Measurements from ENCODE around the gene SPNS1.
"Not testable (repeated sequence)": the region's sequence is repeated elsewhere in the genome, so short reads cannot be mapped to it uniquely, and the experiment has no call there.

Gene SPNS1

GRCh38 chr16:28975158-28975599, 601 bp downstream of the SPNS1 start:
- H3K18ac ChIP-seq (ENCODE audit: low read length), result no peak overlapping the region
- H2AK5ac ChIP-seq (ENCODE audit: low read length), result no peak overlapping the region
- H3K36me3 ChIP-seq (ENCODE audit: control insufficient read depth, insufficient read depth, low read length), result no peaks in the 10 kb centered on the region
- H3K4ac ChIP-seq (ENCODE audit: low read depth, low read length), result no peak overlapping the region
- peaks cover 6% of the 10 kb centered on the region for H3K79me1 ChIP-seq (ENCODE audit: low read length)
- DNase-seq, result no peak
- peak overlapping the region; percentile 97 for H3K56ac ChIP-seq (ENCODE audit: low read length)
- WGBS (ENCODE audit: extremely low coverage, insufficient coverage, low lambda C conversion rate), result no CpG with 5 or more reads among the region's 30 CpGs
- H2BK120ac ChIP-seq (ENCODE audit: low read depth, low read length), result no peak overlapping the region
- H3K27ac ChIP-seq (ENCODE audit: low read depth, low read length), result no peak overlapping the region
- H3K23ac ChIP-seq (ENCODE audit: low read length), result no peak overlapping the region
- H3K4me3 ChIP-seq (ENCODE audit: low read length), result peak overlapping the region; percentile 99
- no peaks in the 10 kb centered on the region for H3K4me1 ChIP-seq (ENCODE audit: control insufficient read depth, low read depth, low read length)
- peak overlapping the region; percentile 83 for H3K4me2 ChIP-seq (ENCODE audit: low read length)
- H3K27me3 ChIP-seq (ENCODE audit: insufficient read depth, low read length, poor library complexity), result no peaks in the 10 kb centered on the region
- H4K5ac ChIP-seq (ENCODE audit: low read length), result no peak overlapping the region
- no peak overlapping the region for H4K8ac ChIP-seq (ENCODE audit: low read depth, low read length)
- no peaks in the 10 kb centered on the region for H3K79me2 ChIP-seq (ENCODE audit: control insufficient read depth, insufficient read depth, low read length)
- H3K9ac ChIP-seq (ENCODE audit: low read length), result peak overlapping the region; percentile 90
- H2BK15ac ChIP-seq (replicated peaks; ENCODE audit: low read depth), result no peak overlapping the region
- H2BK5ac ChIP-seq (ENCODE audit: low read length), result no peak overlapping the region

- H3K4me2 ChIP-seq (ENCODE audit: low read length), result no peak overlapping the region
- H3K4ac ChIP-seq (ENCODE audit: low read depth, low read length), result no peak overlapping the region
- H4K5ac ChIP-seq (ENCODE audit: low read length), result no peak overlapping the region
- WGBS (ENCODE audit: extremely low coverage, insufficient coverage, low lambda C conversion rate), result no CpG with 5 or more reads among the region's 11 CpGs
- H2BK15ac ChIP-seq (replicated peaks; ENCODE audit: low read depth), result no peak overlapping the region
- H3K4me3 ChIP-seq (ENCODE audit: low read length), result no peak overlapping the region
- no peak overlapping the region for H3K23ac ChIP-seq (ENCODE audit: low read length)
- no peak overlapping the region for H2BK5ac ChIP-seq (ENCODE audit: low read length)
- H3K9ac ChIP-seq (ENCODE audit: low read length), result no peak overlapping the region
- no peaks in the 10 kb centered on the region for H3K79me2 ChIP-seq (ENCODE audit: control insufficient read depth, insufficient read depth, low read length)
- H3K4me1 ChIP-seq (ENCODE audit: control insufficient read depth, low read depth, low read length), result no peaks in the 10 kb centered on the region
- DNase-seq, result peak; percentile 47
- no peaks in the 10 kb centered on the region for H3K27me3 ChIP-seq (ENCODE audit: insufficient read depth, low read length, poor library complexity)
- no peak overlapping the region for H2AK5ac ChIP-seq (ENCODE audit: low read length)
- no peak overlapping the region for H2BK120ac ChIP-seq (ENCODE audit: low read depth, low read length)
- H3K18ac ChIP-seq (ENCODE audit: low read length), result no peak overlapping the region
- H4K8ac ChIP-seq (ENCODE audit: low read depth, low read length), result no peak overlapping the region
- H3K56ac ChIP-seq (ENCODE audit: low read length), result no peak overlapping the region
- H3K79me1 ChIP-seq (ENCODE audit: low read length), result peaks cover 6% of the 10 kb centered on the region
- H3K36me3 ChIP-seq (ENCODE audit: control insufficient read depth, insufficient read depth, low read length), result no peaks in the 10 kb centered on the region
- H3K27ac ChIP-seq (ENCODE audit: low read depth, low read length), result no peak overlapping the region
Observed at GRCh38 chr16:28977703-28978662, 3.4 kb downstream of the SPNS1 start.

GRCh38 chr16:28980330-28980729, 5.8 kb downstream of the SPNS1 start:
- H3K4me1 ChIP-seq (ENCODE audit: control insufficient read depth, low read depth, low read length); H3K27me3 ChIP-seq (ENCODE audit: insufficient read depth, low read length, poor library complexity); H2BK120ac ChIP-seq (ENCODE audit: low read depth, low read length); H3K23ac ChIP-seq (ENCODE audit: low read length); H3K56ac ChIP-seq (ENCODE audit: low read length); H3K79me2 ChIP-seq (ENCODE audit: control insufficient read depth, insufficient read depth, low read length); H4K5ac ChIP-seq (ENCODE audit: low read length); H3K4me3 ChIP-seq (ENCODE audit: low read length); H3K27ac ChIP-seq (ENCODE audit: low read depth, low read length); H3K9ac ChIP-seq (ENCODE audit: low read length); H2BK5ac ChIP-seq (ENCODE audit: low read length); H2BK15ac ChIP-seq (replicated peaks; ENCODE audit: low read depth); H4K8ac ChIP-seq (ENCODE audit: low read depth, low read length); H3K18ac ChIP-seq (ENCODE audit: low read length); H3K79me1 ChIP-seq (ENCODE audit: low read length); H3K36me3 ChIP-seq (ENCODE audit: control insufficient read depth, insufficient read depth, low read length); H3K4me2 ChIP-seq (ENCODE audit: low read length); H3K4ac ChIP-seq (ENCODE audit: low read depth, low read length); H2AK5ac ChIP-seq (ENCODE audit: low read length): not testable (repeated sequence)
- no CpG with 5 or more reads among the region's 7 CpGs for WGBS (ENCODE audit: extremely low coverage, insufficient coverage, low lambda C conversion rate)
- peak; percentile 22 for DNase-seq

- H3K36me3 ChIP-seq (ENCODE audit: control insufficient read depth, insufficient read depth, low read length), result no peaks in the 10 kb centered on the region
Observed at GRCh38 chr16:28980929-28981328, 6.4 kb downstream of the SPNS1 start.

GRCh38 chr16:28981517-28981916, 6.9 kb downstream of the SPNS1 start:
- H4K5ac ChIP-seq (ENCODE audit: low read length), result no peak overlapping the region
- H3K79me2 ChIP-seq (ENCODE audit: control insufficient read depth, insufficient read depth, low read length), result no peaks in the 10 kb centered on the region
- WGBS (ENCODE audit: extremely low coverage, insufficient coverage, low lambda C conversion rate), result no CpG with 5 or more reads among the region's 12 CpGs
- H3K56ac ChIP-seq (ENCODE audit: low read length), result no peak overlapping the region
- no peak overlapping the region for H3K4me2 ChIP-seq (ENCODE audit: low read length)
- no peak overlapping the region for H4K8ac ChIP-seq (ENCODE audit: low read depth, low read length)
- H3K79me1 ChIP-seq (ENCODE audit: low read length), result no peaks in the 10 kb centered on the region
- H3K27me3 ChIP-seq (ENCODE audit: insufficient read depth, low read length, poor library complexity), result no peaks in the 10 kb centered on the region
- H2BK15ac ChIP-seq (replicated peaks; ENCODE audit: low read depth), result no peak overlapping the region
- no peaks in the 10 kb centered on the region for H3K36me3 ChIP-seq (ENCODE audit: control insufficient read depth, insufficient read depth, low read length)
- no peak overlapping the region for H3K27ac ChIP-seq (ENCODE audit: low read depth, low read length)
- peak; percentile 63 for DNase-seq
- H3K4ac ChIP-seq (ENCODE audit: low read depth, low read length), result no peak overlapping the region
- H3K4me3 ChIP-seq (ENCODE audit: low read length), result no peak overlapping the region
- H2BK5ac ChIP-seq (ENCODE audit: low read length), result no peak overlapping the region
- H2BK120ac ChIP-seq (ENCODE audit: low read depth, low read length), result no peak overlapping the region
- H3K4me1 ChIP-seq (ENCODE audit: control insufficient read depth, low read depth, low read length), result no peaks in the 10 kb centered on the region
- no peak overlapping the region for H3K9ac ChIP-seq (ENCODE audit: low read length)
- no peak overlapping the region for H3K18ac ChIP-seq (ENCODE audit: low read length)
- no peak overlapping the region for H3K23ac ChIP-seq (ENCODE audit: low read length)
- no peak overlapping the region for H2AK5ac ChIP-seq (ENCODE audit: low read length)

More at GRCh38 chr16:28980929-28981328, 6.4 kb downstream of the SPNS1 start:
- no CpG with 5 or more reads among the region's 7 CpGs for WGBS (ENCODE audit: extremely low coverage, insufficient coverage, low lambda C conversion rate)
- Histone ChIP-seq H2AK5ac (ENCODE audit: low read length) (no peak overlapping the region), H3K56ac (ENCODE audit: low read length) (no peak overlapping the region), H3K4me1 (ENCODE audit: control insufficient read depth, low read depth, low read length) (no peaks in the 10 kb centered on the region), H3K4me3 (ENCODE audit: low read length) (no peak overlapping the region), H3K4ac (ENCODE audit: low read depth, low read length) (no peak overlapping the region), H2BK15ac (replicated peaks; ENCODE audit: low read depth) (no peak overlapping the region), H3K27ac (ENCODE audit: low read depth, low read length) (no peak overlapping the region), H3K79me2 (ENCODE audit: control insufficient read depth, insufficient read depth, low read length) (no peaks in the 10 kb centered on the region), H3K18ac (ENCODE audit: low read length) (no peak overlapping the region), H3K23ac (ENCODE audit: low read length) (no peak overlapping the region), H4K8ac (ENCODE audit: low read depth, low read length) (no peak overlapping the region), H2BK5ac (ENCODE audit: low read length) (no peak overlapping the region), H2BK120ac (ENCODE audit: low read depth, low read length) (no peak overlapping the region), H3K9ac (ENCODE audit: low read length) (no peak overlapping the region), H4K5ac (ENCODE audit: low read length) (no peak overlapping the region), H3K79me1 (ENCODE audit: low read length) (no peaks in the 10 kb centered on the region), H3K27me3 (ENCODE audit: insufficient read depth, low read length, poor library complexity) (no peaks in the 10 kb centered on the region), H3K4me2 (ENCODE audit: low read length) (no peak overlapping the region)
- no peak for DNase-seq
